AG10803 (cell line): ENCODE data around the gene DHRS7C.
A peak's percentile ranks its signal among the peaks of the same experiment; 100 is the strongest.

Experiments used
- DNase-seq: peaks from one replicate; pipeline ENCODE4 v3.0.0; 2010; ENCODE audit warnings: low read depth
- H3K4me3 ChIP-seq: 2 replicates; pipeline ENCODE4 v1.5.1; 2011; ENCODE audit warnings: mild to moderate bottlenecking, low read length, control low read depth
- CTCF ChIP-seq: conservative IDR thresholded peaks from 2 replicates; pipeline ENCODE4 v1.5.1; 2011; ENCODE audit warnings: mild to moderate bottlenecking, low read length, control low read depth, inconsistent platforms

The DHRS7C gene

GRCh38 chr17:9818760-9819159 lies 27.4 kb upstream of the DHRS7C start:
- H3K4me3 ChIP-seq, result no peak overlapping the region
- DNase-seq, result no peak
- no peak for TF ChIP-seq CTCF

- DNase-seq, result peak; percentile 20
- no peak for TF ChIP-seq CTCF
- H3K4me3 ChIP-seq, result no peak overlapping the region
Observed at GRCh38 chr17:9817086-9817485, 25.7 kb upstream of the DHRS7C start.

GRCh38 chr17:9816472-9816871 lies 25.1 kb upstream of the DHRS7C start:
- no peak overlapping the region for H3K4me3 ChIP-seq
- no peak for TF ChIP-seq CTCF
- DNase-seq, result no peak

- TF ChIP-seq CTCF, result no peak
- H3K4me3 ChIP-seq, result no peak overlapping the region
- no peak for DNase-seq
Observed at GRCh38 chr17:9814337-9814945, 23.0 kb upstream of the DHRS7C start.

- DNase-seq, result no peak
- no peak overlapping the region for H3K4me3 ChIP-seq
- no peak for TF ChIP-seq CTCF
Observed at GRCh38 chr17:9813166-9813565, 21.8 kb upstream of the DHRS7C start.

GRCh38 chr17:9811537-9811936 lies 20.1 kb upstream of the DHRS7C start:
- no peak for TF ChIP-seq CTCF
- H3K4me3 ChIP-seq, result no peak overlapping the region
- no peak for DNase-seq

GRCh38 chr17:9811086-9811485 lies 19.7 kb upstream of the DHRS7C start:
- no peak overlapping the region for H3K4me3 ChIP-seq
- DNase-seq, result no peak
- TF ChIP-seq CTCF, result no peak
